ENCODE results near the gene FBXO48. TPM values are rescaled to one million over a fixed set of nuclear protein-coding genes. Genes with fewer than 3 reads are reported as not detected.

FBXO48 gene
- polyA plus RNA-seq, 1 experiment, result 0.89 TPM

DNA sequence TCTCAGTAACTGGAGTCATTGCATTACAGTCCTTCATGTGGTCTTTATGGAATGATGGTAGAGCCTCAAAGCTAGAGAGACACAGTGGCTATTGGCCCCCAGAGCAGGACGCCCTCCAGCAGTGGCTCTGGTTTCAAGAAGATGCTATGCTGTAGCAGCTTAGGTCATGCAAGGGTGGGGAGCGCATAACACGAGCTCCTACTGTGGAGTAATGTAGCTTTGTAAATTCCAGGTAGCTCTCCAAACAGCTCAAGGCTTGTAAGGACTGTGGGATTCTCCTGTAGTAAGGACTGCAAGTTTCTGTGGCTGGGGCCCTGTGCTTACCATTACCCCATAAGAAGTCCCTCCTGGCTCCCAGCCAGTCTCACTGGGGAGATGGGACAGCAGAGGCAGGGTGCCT, 15.9 kb upstream of the FBXO48 start:
- TF ChIP-seq, protein P1, sequence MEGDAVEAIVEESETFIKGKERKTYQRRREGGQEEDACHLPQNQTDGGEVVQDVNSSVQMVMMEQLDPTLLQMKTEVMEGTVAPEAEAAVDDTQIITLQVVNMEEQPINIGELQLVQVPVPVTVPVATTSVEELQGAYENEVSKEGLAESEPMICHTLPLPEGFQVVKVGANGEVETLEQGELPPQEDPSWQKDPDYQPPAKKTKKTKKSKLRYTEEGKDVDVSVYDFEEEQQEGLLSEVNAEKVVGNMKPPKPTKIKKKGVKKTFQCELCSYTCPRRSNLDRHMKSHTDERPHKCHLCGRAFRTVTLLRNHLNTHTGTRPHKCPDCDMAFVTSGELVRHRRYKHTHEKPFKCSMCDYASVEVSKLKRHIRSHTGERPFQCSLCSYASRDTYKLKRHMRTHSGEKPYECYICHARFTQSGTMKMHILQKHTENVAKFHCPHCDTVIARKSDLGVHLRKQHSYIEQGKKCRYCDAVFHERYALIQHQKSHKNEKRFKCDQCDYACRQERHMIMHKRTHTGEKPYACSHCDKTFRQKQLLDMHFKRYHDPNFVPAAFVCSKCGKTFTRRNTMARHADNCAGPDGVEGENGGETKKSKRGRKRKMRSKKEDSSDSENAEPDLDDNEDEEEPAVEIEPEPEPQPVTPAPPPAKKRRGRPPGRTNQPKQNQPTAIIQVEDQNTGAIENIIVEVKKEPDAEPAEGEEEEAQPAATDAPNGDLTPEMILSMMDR (IDR thresholded peaks at IDR 0.05; ENCODE audit: low read depth, low read length), result no peak
- Histone ChIP-seq H3K27ac (ENCODE audit: low read depth, low read length) (no peak overlapping the region), H3K9me3 (ENCODE audit: control insufficient read depth, insufficient read depth, low read length) (no peaks in the 10 kb centered on the region), H3K27me3 (ENCODE audit: control insufficient read depth, insufficient read depth, low read length) (no peaks in the 10 kb centered on the region), H3K4me3 (ENCODE audit: low read depth, low read length) (no peak overlapping the region)
- no peak for DNase-seq (ENCODE audit: low read depth, low spot score)
- POLR2A ChIA-PET, result no interaction called here
- CTCF ChIA-PET, result interaction anchor here (0.9 to 7.2 kb wide), 2 partner anchors 20 to 111 kb away, joined by 4 to 86 read pairs; no protein-coding TSS in a partner anchor

DNA sequence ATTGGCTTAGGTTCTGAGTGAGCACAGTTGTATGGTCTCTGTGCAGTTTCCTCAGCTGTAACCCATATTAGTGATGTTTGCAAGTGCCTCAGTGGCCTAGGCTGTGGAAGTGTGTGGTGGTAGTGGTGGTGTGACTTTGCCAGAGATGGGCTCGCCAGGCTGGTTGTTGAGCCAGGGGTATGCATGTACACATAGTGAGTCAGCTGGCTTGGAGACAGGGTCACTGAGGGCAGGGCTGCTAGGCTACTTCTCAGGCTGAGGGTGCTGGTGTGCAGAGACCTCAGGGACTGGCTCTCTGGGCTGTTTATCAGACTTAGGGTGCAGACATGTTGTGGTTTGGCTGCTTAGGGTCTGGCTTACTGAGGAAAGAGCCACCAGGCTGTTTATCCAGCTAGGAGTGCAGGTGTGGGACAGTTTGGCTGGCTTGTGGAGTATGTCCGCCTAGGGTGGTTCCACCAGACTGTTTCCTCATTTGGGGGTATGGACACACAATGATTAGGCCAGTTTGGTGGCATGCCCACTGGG, 15.3 kb upstream of the FBXO48 start:
- DNase-seq (ENCODE audit: low read depth, low spot score), result no peak
- ChIA-PET POLR2A (no interaction called here), CTCF (interaction anchor here (0.9 to 7.2 kb wide), 3 partner anchors 19 to 112 kb away, joined by 3 to 86 read pairs (median 4); no protein-coding TSS in a partner anchor)
- H3K4me3 ChIP-seq (ENCODE audit: low read depth, low read length), result no peak overlapping the region
- no peak overlapping the region for H3K27ac ChIP-seq (ENCODE audit: low read depth, low read length)
- H3K9me3 ChIP-seq (ENCODE audit: control insufficient read depth, insufficient read depth, low read length), result no peaks in the 10 kb centered on the region
- TF ChIP-seq, protein P1 (IDR thresholded peaks at IDR 0.05; ENCODE audit: low read depth, low read length), result no peak
- H3K27me3 ChIP-seq (ENCODE audit: control insufficient read depth, insufficient read depth, low read length), result no peaks in the 10 kb centered on the region

DNA sequence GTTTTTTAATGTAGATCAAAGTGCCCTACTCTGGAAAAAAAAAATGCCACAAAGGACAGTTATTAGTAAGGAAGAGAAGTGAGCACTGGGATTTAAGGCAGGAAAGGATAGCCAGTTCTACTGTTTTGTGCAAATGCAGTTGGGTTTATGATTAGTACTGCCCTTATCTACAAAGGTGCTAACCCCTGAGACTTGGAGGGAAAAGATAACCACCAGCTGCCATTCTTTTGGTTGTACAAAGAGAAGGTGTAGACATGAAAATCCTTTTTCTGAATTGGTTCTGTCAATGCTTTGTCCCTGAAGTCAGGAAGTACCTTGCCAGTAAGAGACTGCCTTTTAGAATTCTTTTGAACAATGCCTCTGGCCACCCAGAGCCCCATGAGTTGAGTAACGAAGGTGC, 11.6 kb upstream of the FBXO48 start:
- CTCF ChIA-PET, result interaction anchor here (1.5 to 2.2 kb wide), 3 partner anchors 9 to 15 kb away, joined by 4 to 7 read pairs (median 5); no protein-coding TSS in a partner anchor
- POLR2A ChIA-PET, result no interaction called here
- Histone ChIP-seq H3K27ac (ENCODE audit: low read depth, low read length) (no peak overlapping the region), H3K27me3 (ENCODE audit: control insufficient read depth, insufficient read depth, low read length) (no peaks in the 10 kb centered on the region), H3K4me3 (ENCODE audit: low read depth, low read length) (no peak overlapping the region), H3K9me3 (ENCODE audit: control insufficient read depth, insufficient read depth, low read length) (no peaks in the 10 kb centered on the region)
- TF ChIP-seq, protein P1 (IDR thresholded peaks at IDR 0.05; ENCODE audit: low read depth, low read length), result no peak
- no peak for DNase-seq (ENCODE audit: low read depth, low spot score)

DNA sequence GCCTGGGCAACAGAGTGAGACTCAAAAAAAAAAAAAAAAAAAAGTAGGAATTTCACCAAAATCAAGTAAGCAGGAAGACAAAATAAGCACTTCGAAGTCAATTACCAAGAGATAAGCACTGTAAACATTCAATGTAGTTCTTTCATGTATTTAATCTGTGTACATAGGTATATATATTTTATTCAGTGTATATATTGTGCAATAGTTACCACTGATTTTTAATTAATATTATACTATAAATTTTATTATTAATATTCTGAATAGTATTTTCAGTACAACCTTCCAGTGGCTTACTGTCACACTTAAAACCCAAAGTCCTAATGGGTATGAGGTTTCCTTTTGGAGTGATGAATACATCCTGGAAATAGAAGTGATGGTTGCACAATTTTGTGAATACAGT, 9.4 kb upstream of the FBXO48 start:
- Histone ChIP-seq H3K27ac (ENCODE audit: low read depth, low read length) (no peak overlapping the region), H3K4me3 (ENCODE audit: low read depth, low read length) (no peak overlapping the region), H3K27me3 (ENCODE audit: control insufficient read depth, insufficient read depth, low read length) (no peaks in the 10 kb centered on the region), H3K9me3 (ENCODE audit: control insufficient read depth, insufficient read depth, low read length) (no peaks in the 10 kb centered on the region)
- CTCF ChIA-PET, result interaction anchor here (0.6 kb wide), 1 partner anchor 283 kb away, joined by 4 read pairs; no protein-coding TSS in a partner anchor
- TF ChIP-seq, protein P1 (IDR thresholded peaks at IDR 0.05; ENCODE audit: low read depth, low read length), result no peak
- POLR2A ChIA-PET, result no interaction called here
- no peak for DNase-seq (ENCODE audit: low read depth, low spot score)

DNA sequence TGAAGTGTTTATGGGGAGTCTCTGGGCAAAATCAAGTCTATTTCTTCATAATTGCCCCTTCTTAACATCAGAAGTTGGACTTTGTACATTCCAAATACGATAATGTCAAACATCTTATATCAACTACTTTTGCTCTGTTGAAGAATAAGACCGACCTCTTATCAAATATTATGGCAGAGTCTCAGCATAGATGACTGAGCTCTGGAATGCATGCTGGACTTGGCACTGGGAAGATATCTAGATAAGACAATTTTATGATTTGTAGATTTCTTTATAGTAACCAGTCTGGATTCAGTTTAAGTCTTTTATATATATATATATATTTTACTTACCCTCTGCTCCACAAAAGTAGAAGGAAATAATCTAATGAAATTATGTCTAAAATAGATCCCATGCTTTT, 8.5 kb upstream of the FBXO48 start:
- TF ChIP-seq, protein P1 (IDR thresholded peaks at IDR 0.05; ENCODE audit: low read depth, low read length), result no peak
- CTCF ChIA-PET, result interaction anchor here (0.6 kb wide), 1 partner anchor 284 kb away, joined by 4 read pairs; no protein-coding TSS in a partner anchor
- no peak for DNase-seq (ENCODE audit: low read depth, low spot score)
- no peaks in the 10 kb centered on the region for H3K9me3 ChIP-seq (ENCODE audit: control insufficient read depth, insufficient read depth, low read length)
- POLR2A ChIA-PET, result no interaction called here
- H3K4me3 ChIP-seq (ENCODE audit: low read depth, low read length), result no peak overlapping the region
- H3K27ac ChIP-seq (ENCODE audit: low read depth, low read length), result no peak overlapping the region
- H3K27me3 ChIP-seq (ENCODE audit: control insufficient read depth, insufficient read depth, low read length), result no peaks in the 10 kb centered on the region

Measured in AG04450 (cell line).